SK-N-MC (cell line): ENCODE measurements around the gene MORN3.

Experiments
- DNase-seq: peaks from one replicate; pipeline ENCODE4 v3.0.0-alpha.2; 2011; ENCODE audit warnings: low read depth, low spot score
- H3K27ac ChIP-seq: fragments of 200-600 bp; sonication (generic); 2 replicates; pipeline ENCODE4 v1.5.1; 2016; ENCODE audit warnings: mixed run types
- H3K36me3 ChIP-seq: fragments of 200-600 bp; sonication (generic); 2 replicates; pipeline ENCODE4 v1.6.1; 2017; ENCODE audit warnings: antibody characterized with exemption, low read length, mixed read lengths; ENCODE audit not compliant: insufficient read depth
- H3K4me3 ChIP-seq: fragments of 200-600 bp; sonication (generic); 2 replicates; pipeline ENCODE4 v1.5.1; 2016
- H3K9ac ChIP-seq: fragments of 200-600 bp; sonication (generic); 2 replicates; pipeline ENCODE4 v1.8.0; 2017; ENCODE audit warnings: mixed run types, mixed read lengths; ENCODE audit not compliant: insufficient read length
- H3K9me3 ChIP-seq: fragments of 200-600 bp; sonication (generic); 2 replicates; pipeline ENCODE4 v1.6.1; 2017; ENCODE audit warnings: low read depth, mild to moderate bottlenecking, antibody characterized with exemption, low read length, moderate library complexity, mixed read lengths
- EZH2 ChIP-seq: fragments of 200-600 bp; sonication (generic); IDR thresholded peaks from one replicate; pipeline ENCODE4 v1.6.1; 2017; ENCODE audit warnings: antibody characterized with exemption
- FOXP2 ChIP-seq: optimal IDR thresholded peaks from 2 replicates; pipeline ENCODE3; 2011; ENCODE audit warnings: mild to moderate bottlenecking, moderate library complexity; ENCODE audit not compliant: insufficient read depth; ENCODE audit errors: extremely low read length, control extremely low read depth
- POLR2AphosphoS5 ChIP-seq: IDR thresholded peaks from 2 replicates; pipeline ENCODE4 v1.6.1; 2012; ENCODE audit warnings: mild to moderate bottlenecking, low read depth, low read length, borderline replicate concordance

The MORN3 gene

DNA sequence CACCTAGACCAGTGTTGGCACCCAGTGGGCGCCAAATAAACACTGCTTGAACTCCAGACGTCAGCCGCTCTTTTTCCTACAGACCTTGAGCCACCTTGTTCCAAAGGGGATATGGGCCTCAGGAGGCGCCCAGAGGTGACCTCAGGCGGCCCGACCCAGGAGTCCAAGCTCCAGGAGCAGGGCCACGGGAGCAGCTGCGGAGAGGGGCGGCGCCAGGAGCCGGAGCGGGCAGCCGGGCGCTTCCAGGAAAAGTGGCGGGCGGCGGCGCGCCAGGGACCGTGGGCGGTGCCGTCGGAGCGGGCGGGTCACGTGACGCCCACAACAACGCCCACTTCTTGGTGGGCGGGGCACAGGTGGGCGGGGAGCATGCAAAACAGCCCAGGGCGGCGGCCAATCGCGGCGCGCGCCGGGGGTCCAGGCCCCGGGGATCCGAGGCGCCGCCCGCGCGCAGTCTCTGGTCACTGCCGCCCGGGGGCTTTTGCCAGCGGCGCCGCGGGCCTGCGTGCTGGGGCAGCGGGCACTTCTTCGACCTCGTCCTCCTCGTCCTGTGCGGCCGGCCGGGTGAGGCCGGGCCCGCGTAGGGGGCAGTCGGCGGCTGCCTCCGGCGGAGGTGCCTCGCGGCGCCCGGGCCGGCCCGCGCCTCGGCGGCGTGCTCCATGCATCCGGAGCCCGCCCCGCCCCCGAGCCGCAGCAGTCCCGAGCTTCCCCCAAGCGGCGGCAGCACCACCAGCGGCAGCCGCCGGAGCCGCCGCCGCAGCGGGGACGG, 43.2 kb downstream of the MORN3 start, which contains the start of gene ORAI1:
ORAI1 (plus strand) TSS at position 444 of the 766 bp plus-strand sequence.
- Histone ChIP-seq H3K4me3 (peak within 1 kb of the TSS; percentile 87), H3K27ac (peak within 1 kb of the TSS; percentile 68), H3K36me3 (no peaks in the 10 kb centered on the region), H3K9ac (peak within 1 kb of the TSS; percentile 70), H3K9me3 (no peaks in the 10 kb centered on the region)
- peak; percentile 69; the same call in 1 of the 2 replicates for TF ChIP-seq POLR2AphosphoS5
- TF ChIP-seq FOXP2 = peak; percentile 66
- no peak for TF ChIP-seq EZH2
- DNase-seq = no peak

DNA sequence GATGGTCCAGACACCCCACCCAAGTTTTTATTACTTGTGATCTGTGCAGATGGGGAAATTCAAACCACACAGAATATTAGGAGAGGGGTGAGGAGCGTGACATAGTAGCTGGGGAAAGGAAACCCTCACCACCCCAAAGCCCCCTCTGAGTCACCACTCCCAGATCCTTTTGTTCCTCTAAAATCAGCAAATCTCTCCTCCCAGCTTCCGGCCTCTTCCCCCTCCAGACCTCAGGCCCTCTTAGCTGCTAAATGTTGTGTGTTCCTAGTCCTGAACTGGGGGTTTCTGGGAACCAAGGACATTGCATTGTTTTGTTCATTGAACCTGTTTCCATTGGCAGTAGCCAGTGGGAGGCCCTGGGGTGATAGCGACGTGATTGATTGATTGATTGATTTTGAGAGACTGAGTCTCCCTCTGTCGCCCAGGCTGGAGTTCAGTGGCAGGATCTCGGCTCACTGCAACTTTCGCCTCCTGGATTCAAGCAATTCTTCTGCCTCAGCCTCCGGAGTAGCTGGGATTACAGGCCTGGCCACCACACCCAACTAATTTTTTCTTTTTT, 49.0 kb downstream of the MORN3 start:
- Histone ChIP-seq H3K4me3 (no peak overlapping the region), H3K9me3 (no peaks in the 10 kb centered on the region), H3K36me3 (no peaks in the 10 kb centered on the region), H3K9ac (no peak overlapping the region), H3K27ac (no peak overlapping the region)
- TF ChIP-seq EZH2 = no peak
- TF ChIP-seq POLR2AphosphoS5 = no peak
- no peak for TF ChIP-seq FOXP2
- no peak for DNase-seq

GRCh38 chr12:121618659-121619233, 50.7 kb downstream of the MORN3 start:
- Histone ChIP-seq H3K27ac (no peak overlapping the region), H3K36me3 (no peaks in the 10 kb centered on the region), H3K4me3 (no peak overlapping the region), H3K9me3 (no peaks in the 10 kb centered on the region), H3K9ac (no peak overlapping the region)
- DNase-seq = no peak
- TF ChIP-seq POLR2AphosphoS5 (no peak), EZH2 (no peak), FOXP2 (no peak)

- H3K9me3 ChIP-seq = no peaks in the 10 kb centered on the region
- no peak overlapping the region for H3K4me3 ChIP-seq
- no peak overlapping the region for H3K9ac ChIP-seq
- TF ChIP-seq POLR2AphosphoS5 (no peak), FOXP2 (no peak), EZH2 (no peak)
- H3K27ac ChIP-seq = no peak overlapping the region
- DNase-seq = no peak
- H3K36me3 ChIP-seq = no peaks in the 10 kb centered on the region
Observed at GRCh38 chr12:121614872-121615467, 54.5 kb downstream of the MORN3 start.

- no peak for DNase-seq
- H3K36me3 ChIP-seq = no peaks in the 10 kb centered on the region
- TF ChIP-seq EZH2 (no peak), FOXP2 (no peak), POLR2AphosphoS5 (no peak)
Observed at GRCh38 chr12:121613462-121613861, 56.0 kb downstream of the MORN3 start.

DNA sequence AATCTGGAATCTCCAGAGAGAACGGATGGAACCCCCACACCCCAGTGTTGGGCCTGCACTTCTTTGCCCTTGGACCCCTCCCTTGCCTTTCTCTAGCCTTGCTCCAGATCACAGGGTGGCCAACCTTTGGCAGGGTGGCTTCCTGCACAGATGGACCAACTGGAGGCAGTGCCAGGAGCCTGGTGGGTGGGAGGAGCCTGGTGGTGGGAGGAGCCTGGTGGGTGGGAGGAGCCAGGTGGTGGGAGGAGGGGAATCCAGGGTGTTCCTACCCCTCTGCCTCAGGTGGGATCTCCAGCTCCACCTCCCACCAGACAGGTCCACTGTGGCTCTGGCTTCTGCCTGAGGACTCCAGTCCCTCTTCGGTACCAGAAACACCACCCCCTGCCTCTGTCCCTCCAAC, 58.1 kb downstream of the MORN3 start:
- Histone ChIP-seq H3K9ac (no peak overlapping the region), H3K9me3 (no peaks in the 10 kb centered on the region), H3K36me3 (no peaks in the 10 kb centered on the region), H3K27ac (no peak overlapping the region), H3K4me3 (no peak overlapping the region)
- no peak for DNase-seq
- TF ChIP-seq FOXP2 = no peak

More at GRCh38 chr12:121613462-121613861, 56.0 kb downstream of the MORN3 start:
- Histone ChIP-seq H3K9me3 (no peaks in the 10 kb centered on the region), H3K9ac (no peak overlapping the region), H3K4me3 (no peak overlapping the region), H3K27ac (no peak overlapping the region)

GRCh38 chr12:121610239-121611149, 59.0 kb downstream of the MORN3 start:
- no peak overlapping the region; the same call in 1 of the 2 replicates for H3K4me3 ChIP-seq
- H3K9me3 ChIP-seq = no peaks in the 10 kb centered on the region
- no peaks in the 10 kb centered on the region for H3K36me3 ChIP-seq
- peak overlapping the region; percentile 39 for H3K9ac ChIP-seq
- no peak for DNase-seq
- TF ChIP-seq EZH2 = no peak
- TF ChIP-seq POLR2AphosphoS5 = no peak
- no peak for TF ChIP-seq FOXP2
- peak overlapping the region; percentile 70 for H3K27ac ChIP-seq
